PFSK-1 (cell line): ENCODE data around the gene CALML4.

Experiments
- FOXP2 ChIP-seq: optimal IDR thresholded peaks from 2 replicates; pipeline ENCODE3; 2011; ENCODE audit warnings: borderline replicate concordance, control low read depth, inconsistent platforms; ENCODE audit not compliant: insufficient read depth; ENCODE audit errors: extremely low read length, extremely low read depth
- POLR2AphosphoS5 ChIP-seq: IDR thresholded peaks from 2 replicates; pipeline ENCODE4 v1.6.1; 2012; ENCODE audit warnings: low read depth, mild to moderate bottlenecking, control low read depth, low read length, moderate library complexity
- REST ChIP-seq, 2 experiments: IDR thresholded peaks; 2 replicates each; pipeline versions ENCODE4 v1.6.1 to v1.8.0; 2011 to 2012; ENCODE audit warnings: low read depth in 2 of 2, low read length in 2 of 2, control low read depth in 1 of 2, inconsistent platforms in 1 of 2, mild to moderate bottlenecking in 1 of 2, moderate library complexity in 1 of 2; ENCODE audit not compliant: insufficient read depth in 1 of 2
- SIN3A ChIP-seq: IDR thresholded peaks from 2 replicates; pipeline ENCODE4 v1.6.1; 2012; ENCODE audit warnings: mild to moderate bottlenecking, low read length, moderate library complexity, borderline replicate concordance; ENCODE audit not compliant: insufficient read depth
- TAF1 ChIP-seq: IDR thresholded peaks from 2 replicates; pipeline ENCODE4 v1.6.1; 2012; ENCODE audit warnings: low read length, control low read depth, borderline replicate concordance; ENCODE audit not compliant: insufficient read depth

CALML4 gene

GRCh38 chr15:68207176-68207935 is 2.2 kb upstream of the CALML4 start:
- TF ChIP-seq SIN3A (no peak), REST (IDR thresholded peaks at IDR 0.05; ENCODE audit: insufficient read depth in 1 of 2, low read depth in 2 of 2, low read length in 2 of 2) (no peak), POLR2AphosphoS5 (no peak), FOXP2 (no peak), TAF1 (no peak)

- TF ChIP-seq SIN3A: no peak
- no peak for TF ChIP-seq TAF1
Observed at GRCh38 chr15:68206711-68207151, 1.6 kb upstream of the CALML4 start.

GRCh38 chr15:68205954-68206539 is 915 bp upstream of the CALML4 start:
- no peak for TF ChIP-seq REST (IDR thresholded peaks at IDR 0.05; ENCODE audit: insufficient read depth in 1 of 2, low read depth in 2 of 2, low read length in 2 of 2)
- no peak for TF ChIP-seq POLR2AphosphoS5
- TF ChIP-seq TAF1: no peak
- TF ChIP-seq FOXP2: no peak
- TF ChIP-seq SIN3A: no peak

- no peak for TF ChIP-seq REST (IDR thresholded peaks at IDR 0.05; ENCODE audit: insufficient read depth in 1 of 2, low read depth in 2 of 2, low read length in 2 of 2)
- TF ChIP-seq FOXP2: no peak
- TF ChIP-seq TAF1: no peak
- TF ChIP-seq POLR2AphosphoS5: no peak
- TF ChIP-seq SIN3A: no peak
Observed at GRCh38 chr15:68205558-68205944, 419 bp upstream of the CALML4 start.

GRCh38 chr15:68204361-68204760 is 771 bp downstream of the CALML4 start:
- no peak for TF ChIP-seq POLR2AphosphoS5
- no peak for TF ChIP-seq SIN3A
- TF ChIP-seq FOXP2: no peak
- TF ChIP-seq REST (IDR thresholded peaks at IDR 0.05; ENCODE audit: insufficient read depth in 1 of 2, low read depth in 2 of 2, low read length in 2 of 2): no peak
- no peak for TF ChIP-seq TAF1
